Suprapubic skin (tissue), 4 donors: ENCODE measurements around the gene COQ8A. TPM values are rescaled to one million over a fixed set of nuclear protein-coding genes. Genes with fewer than 3 reads are reported as not detected.

Experiments
- DNase-seq, 2 donors: peaks; one replicate each; pipeline ENCODE4 v3.0.0-alpha.2; 2019; ENCODE audit warnings: low spot score in 2 of 2
- H3K27ac ChIP-seq: fragments of 200-600 bp; sonication (generic); one replicate; pipeline ENCODE4 v1.5.1; 2019
- H3K27me3 ChIP-seq: fragments of 200-600 bp; sonication (generic); one replicate; pipeline ENCODE4 v1.5.1; 2019
- H3K36me3 ChIP-seq: fragments of 200-600 bp; sonication (generic); one replicate; pipeline ENCODE4 v1.5.1; 2019
- H3K4me1 ChIP-seq: fragments of 200-600 bp; sonication (generic); one replicate; pipeline ENCODE4 v1.5.1; 2019
- H3K4me3 ChIP-seq: fragments of 200-600 bp; sonication (generic); one replicate; pipeline ENCODE4 v1.5.1; 2019; ENCODE audit warnings: mild to moderate bottlenecking
- H3K9me3 ChIP-seq: fragments of 200-600 bp; sonication (generic); one replicate; pipeline ENCODE4 v1.5.1; 2019
- CTCF ChIP-seq, 2 donors: fragments of 200-600 bp in 1 of 2; fragments of 450-650 bp in 1 of 2; sonication (generic) in 1 of 2; IDR thresholded peaks; one replicate each; pipeline ENCODE4 v1.5.1; 2016 to 2019; ENCODE audit warnings: antibody characterized with exemption in 2 of 2, mild to moderate bottlenecking in 1 of 2, moderate library complexity in 1 of 2
- EP300 ChIP-seq: sonication (generic); formaldehyde crosslinking; IDR thresholded peaks from one replicate; pipeline ENCODE4 v1.6.1; 2017; ENCODE audit warnings: antibody characterized with exemption
- POLR2A ChIP-seq, 2 donors: fragments of 450-650 bp; IDR thresholded peaks; one replicate each; pipeline ENCODE4 v1.6.1; 2017; ENCODE audit warnings: antibody characterized with exemption in 2 of 2, mild to moderate bottlenecking in 2 of 2, moderate library complexity in 2 of 2
- POLR2AphosphoS5 ChIP-seq, 3 donors: sonication (generic); formaldehyde crosslinking; IDR thresholded peaks; one replicate each; pipeline ENCODE4 v1.6.1; 2017; ENCODE audit warnings: antibody characterized with exemption in 3 of 3
- WGBS: methylation state at CpG from one replicate; pipeline ENCODE4 v1.1.5; 2018; 5-methylcytosine and 5-hydroxymethylcytosine counted together
- total RNA-seq, 4 donors: library from RNA; depleted of rRNA; stranded (reverse); fragments of >200 nt; gene quantifications; one replicate each; pipeline ENCODE4 v1.1.0, GENCODE V29; 2016

COQ8A gene
- total RNA-seq, 4 donors from 2014 or later = 41.9 to 113 (median 59.8) TPM

- Histone ChIP-seq H3K27me3 (no peaks in the 10 kb centered on the region), H3K36me3 (peaks cover 4% of the 10 kb centered on the region), H3K4me3 (no peak overlapping the region), H3K27ac (no peak overlapping the region), H3K4me1 (no peaks in the 10 kb centered on the region), H3K9me3 (no peaks in the 10 kb centered on the region)
- TF ChIP-seq POLR2A (IDR thresholded peaks at IDR 0.05) = no peak
- no peak for TF ChIP-seq CTCF (IDR thresholded peaks at IDR 0.05)
- no peak for TF ChIP-seq POLR2AphosphoS5 (IDR thresholded peaks at IDR 0.05)
- no peak for TF ChIP-seq EP300
- 50% methylated on average over 13 of the region's 13 CpGs for WGBS
- DNase-seq = no peak
Observed at GRCh38 chr1:226912587-226913176, 27.4 kb upstream of the COQ8A start.

GRCh38 chr1:226915672-226915995 lies 24.5 kb upstream of the COQ8A start:
- Histone ChIP-seq H3K27ac (no peak overlapping the region), H3K36me3 (no peaks in the 10 kb centered on the region), H3K9me3 (no peaks in the 10 kb centered on the region), H3K4me1 (no peaks in the 10 kb centered on the region), H3K4me3 (no peak overlapping the region), H3K27me3 (no peaks in the 10 kb centered on the region)
- DNase-seq = no peak
- WGBS = 75% methylated on average over 3 of the region's 3 CpGs
- no peak for TF ChIP-seq CTCF (IDR thresholded peaks at IDR 0.05)

- TF ChIP-seq POLR2AphosphoS5 (IDR thresholded peaks at IDR 0.05) (no peak), EP300 (no peak), POLR2A (IDR thresholded peaks at IDR 0.05) (no peak), CTCF (IDR thresholded peaks at IDR 0.05) (no peak)
- Histone ChIP-seq H3K4me1 (no peaks in the 10 kb centered on the region), H3K4me3 (no peak overlapping the region), H3K36me3 (no peaks in the 10 kb centered on the region), H3K27me3 (no peaks in the 10 kb centered on the region), H3K9me3 (no peaks in the 10 kb centered on the region), H3K27ac (no peak overlapping the region)
- WGBS = 97% methylated on average over 2 of the region's 2 CpGs
- DNase-seq = no peak
Observed at GRCh38 chr1:226916497-226916896, 23.6 kb upstream of the COQ8A start.

- DNase-seq = no peak
- Histone ChIP-seq H3K4me3 (no peak overlapping the region), H3K9me3 (no peaks in the 10 kb centered on the region), H3K27ac (no peak overlapping the region), H3K4me1 (no peaks in the 10 kb centered on the region), H3K27me3 (no peaks in the 10 kb centered on the region), H3K36me3 (no peaks in the 10 kb centered on the region)
- TF ChIP-seq POLR2A (IDR thresholded peaks at IDR 0.05) (no peak), EP300 (no peak), POLR2AphosphoS5 (IDR thresholded peaks at IDR 0.05) (no peak), CTCF (IDR thresholded peaks at IDR 0.05) (no peak)
- 93% methylated on average over 5 of the region's 5 CpGs for WGBS
Observed at GRCh38 chr1:226919587-226919986, 20.5 kb upstream of the COQ8A start.

GRCh38 chr1:226919995-226920394 lies 20.1 kb upstream of the COQ8A start:
- Histone ChIP-seq H3K4me3 (no peak overlapping the region), H3K36me3 (no peaks in the 10 kb centered on the region), H3K27me3 (no peaks in the 10 kb centered on the region), H3K9me3 (no peaks in the 10 kb centered on the region), H3K27ac (no peak overlapping the region), H3K4me1 (no peaks in the 10 kb centered on the region)
- no peak for DNase-seq
- TF ChIP-seq EP300 = no peak
- TF ChIP-seq CTCF (IDR thresholded peaks at IDR 0.05) = no peak
- TF ChIP-seq POLR2A (IDR thresholded peaks at IDR 0.05) = no peak
- TF ChIP-seq POLR2AphosphoS5 (IDR thresholded peaks at IDR 0.05) = no peak
- WGBS = 100% methylated on average over 1 of the region's 1 CpG
